SJCRH30 (cell line): Measurements from ENCODE around the gene POLL. TPM values are rescaled to one million over a fixed set of nuclear protein-coding genes. Genes with fewer than 3 reads are reported as not detected.

Experiments
- DNase-seq, 2 experiments: peaks; one replicate each; pipeline ENCODE4 v3.0.0-alpha.2; 2015 to 2020
- H3K27ac ChIP-seq: fragments of 250-450 bp; sonication (Bioruptor Pico); 2 replicates; pipeline ENCODE4 v1.5.1; 2020; ENCODE audit warnings: mild to moderate bottlenecking, moderate library complexity
- H3K27me3 ChIP-seq: fragments of 250-450 bp; sonication (Bioruptor Pico); 2 replicates; pipeline ENCODE4 v1.5.1; 2020; ENCODE audit warnings: mild to moderate bottlenecking, moderate library complexity
- H3K36me3 ChIP-seq: fragments of 250-450 bp; sonication (Bioruptor Pico); 2 replicates; pipeline ENCODE4 v1.5.1; 2020; ENCODE audit warnings: mild to moderate bottlenecking, moderate library complexity
- H3K4me1 ChIP-seq: fragments of 250-450 bp; sonication (Bioruptor Pico); 2 replicates; pipeline ENCODE4 v1.5.1; 2020; ENCODE audit warnings: mild to moderate bottlenecking, moderate library complexity
- H3K4me3 ChIP-seq: fragments of 250-450 bp; sonication (Bioruptor Pico); 2 replicates; pipeline ENCODE4 v1.5.1; 2020; ENCODE audit warnings: mild to moderate bottlenecking, moderate library complexity
- H3K9me3 ChIP-seq: fragments of 250-450 bp; sonication (Bioruptor Pico); replicated peaks from 2 replicates; pipeline ENCODE4 v1.5.1; 2020; ENCODE audit warnings: mild to moderate bottlenecking, moderate library complexity
- total RNA-seq: library from RNA; depleted of rRNA; stranded (reverse); fragments of >200 nt; shearing (Covaris generic); gene quantifications from 2 replicates; pipeline ENCODE4 v1.2.3, GENCODE V29; 2014

POLL gene
- total RNA-seq, 1 experiment from 2014 or later: 12.6 TPM

GRCh38 chr10:101563007-101563406 is 25.1 kb downstream of the POLL start:
- no peak overlapping the region for H3K27ac ChIP-seq
- H3K36me3 ChIP-seq: no peaks in the 10 kb centered on the region
- DNase-seq: no peak
- no peaks in the 10 kb centered on the region for H3K9me3 ChIP-seq
- no peaks in the 10 kb centered on the region for H3K27me3 ChIP-seq
- peaks cover 11% of the 10 kb centered on the region for H3K4me1 ChIP-seq
- H3K4me3 ChIP-seq: no peak overlapping the region

GRCh38 chr10:101562231-101562630 is 25.8 kb downstream of the POLL start:
- H3K36me3 ChIP-seq: no peaks in the 10 kb centered on the region
- no peak overlapping the region for H3K4me3 ChIP-seq
- H3K27me3 ChIP-seq: no peaks in the 10 kb centered on the region
- H3K9me3 ChIP-seq: no peaks in the 10 kb centered on the region
- no peak overlapping the region for H3K27ac ChIP-seq
- peaks cover 12% of the 10 kb centered on the region for H3K4me1 ChIP-seq
- no peak for DNase-seq

GRCh38 chr10:101561068-101561915 is 26.8 kb downstream of the POLL start:
- Histone ChIP-seq H3K27me3 (no peaks in the 10 kb centered on the region), H3K9me3 (no peaks in the 10 kb centered on the region), H3K4me3 (no peak overlapping the region), H3K36me3 (no peaks in the 10 kb centered on the region), H3K4me1 (peaks cover 8% of the 10 kb centered on the region), H3K27ac (no peak overlapping the region)
- no peak for DNase-seq

- no peaks in the 10 kb centered on the region for H3K9me3 ChIP-seq
- H3K4me3 ChIP-seq: no peak overlapping the region
- no peaks in the 10 kb centered on the region for H3K27me3 ChIP-seq
- H3K36me3 ChIP-seq: no peaks in the 10 kb centered on the region
- no peak overlapping the region for H3K27ac ChIP-seq
- H3K4me1 ChIP-seq: peaks cover 8% of the 10 kb centered on the region
- no peak for DNase-seq
Measured at GRCh38 chr10:101560298-101561067, 27.6 kb downstream of the POLL start.

GRCh38 chr10:101559596-101560297 is 28.3 kb downstream of the POLL start:
- Histone ChIP-seq H3K4me3 (no peak overlapping the region), H3K4me1 (peaks cover 8% of the 10 kb centered on the region), H3K27me3 (no peaks in the 10 kb centered on the region), H3K36me3 (no peaks in the 10 kb centered on the region), H3K9me3 (no peaks in the 10 kb centered on the region), H3K27ac (no peak overlapping the region)
- no peak for DNase-seq

- no peak for DNase-seq
- no peaks in the 10 kb centered on the region for H3K36me3 ChIP-seq
- no peak overlapping the region for H3K27ac ChIP-seq
- H3K9me3 ChIP-seq: no peaks in the 10 kb centered on the region
- no peaks in the 10 kb centered on the region for H3K27me3 ChIP-seq
- H3K4me1 ChIP-seq: peaks cover 8% of the 10 kb centered on the region
- H3K4me3 ChIP-seq: no peak overlapping the region
Measured at GRCh38 chr10:101558671-101559595, 29.1 kb downstream of the POLL start.

- Histone ChIP-seq H3K27ac (no peak overlapping the region), H3K36me3 (no peaks in the 10 kb centered on the region), H3K4me3 (no peak overlapping the region), H3K4me1 (peaks cover 8% of the 10 kb centered on the region), H3K27me3 (no peaks in the 10 kb centered on the region), H3K9me3 (no peaks in the 10 kb centered on the region)
- DNase-seq: peak; percentile 58 to 72
Measured at GRCh38 chr10:101558204-101558603, 29.9 kb downstream of the POLL start.

GRCh38 chr10:101557541-101557940 is 30.5 kb downstream of the POLL start:
- peaks cover 8% of the 10 kb centered on the region for H3K4me1 ChIP-seq
- H3K36me3 ChIP-seq: no peaks in the 10 kb centered on the region
- no peaks in the 10 kb centered on the region for H3K27me3 ChIP-seq
- no peak for DNase-seq
- no peaks in the 10 kb centered on the region for H3K9me3 ChIP-seq
- H3K4me3 ChIP-seq: no peak overlapping the region
- H3K27ac ChIP-seq: no peak overlapping the region

GRCh38 chr10:101552442-101552841 is 35.6 kb downstream of the POLL start:
- Histone ChIP-seq H3K4me1 (no peaks in the 10 kb centered on the region), H3K36me3 (peaks cover 7% of the 10 kb centered on the region; the same call in 1 of the 2 replicates), H3K9me3 (no peaks in the 10 kb centered on the region), H3K27ac (no peak overlapping the region), H3K27me3 (no peaks in the 10 kb centered on the region), H3K4me3 (no peak overlapping the region)
- peak in 1 of 2 experiments; percentile 49 for DNase-seq

GRCh38 chr10:101550965-101551364 is 37.1 kb downstream of the POLL start:
- no peaks in the 10 kb centered on the region for H3K9me3 ChIP-seq
- H3K4me1 ChIP-seq: no peaks in the 10 kb centered on the region
- no peaks in the 10 kb centered on the region for H3K27me3 ChIP-seq
- no peak overlapping the region for H3K4me3 ChIP-seq
- H3K27ac ChIP-seq: no peak overlapping the region
- no peak for DNase-seq
- peaks cover 7% of the 10 kb centered on the region; the same call in 1 of the 2 replicates for H3K36me3 ChIP-seq

- no peak for DNase-seq
- H3K27ac ChIP-seq: no peak overlapping the region
- H3K36me3 ChIP-seq: peaks cover 5% of the 10 kb centered on the region; the same call in 1 of the 2 replicates
- H3K9me3 ChIP-seq: no peaks in the 10 kb centered on the region
- H3K27me3 ChIP-seq: no peaks in the 10 kb centered on the region
- no peak overlapping the region for H3K4me3 ChIP-seq
- no peaks in the 10 kb centered on the region for H3K4me1 ChIP-seq
Measured at GRCh38 chr10:101545898-101546297, 42.2 kb downstream of the POLL start.

- Histone ChIP-seq H3K4me1 (peaks cover 14% of the 10 kb centered on the region), H3K4me3 (no peak overlapping the region), H3K27ac (peak overlapping the region; percentile 20), H3K9me3 (no peaks in the 10 kb centered on the region), H3K27me3 (no peaks in the 10 kb centered on the region), H3K36me3 (peaks cover 6% of the 10 kb centered on the region; the same call in 1 of the 2 replicates)
- peak; percentile 62 to 83 for DNase-seq
Measured at GRCh38 chr10:101538446-101538845, 49.6 kb downstream of the POLL start.

GRCh38 chr10:101536800-101537199 is 51.3 kb downstream of the POLL start:
- Histone ChIP-seq H3K9me3 (no peaks in the 10 kb centered on the region), H3K36me3 (peaks cover 6% of the 10 kb centered on the region; the same call in 1 of the 2 replicates)
- peak in 1 of 2 experiments; percentile 59 for DNase-seq

GRCh38 chr10:101535949-101536348 is 52.1 kb downstream of the POLL start:
- DNase-seq: no peak
- Histone ChIP-seq H3K36me3 (peaks cover 6% of the 10 kb centered on the region; the same call in 1 of the 2 replicates), H3K4me1 (peaks cover 14% of the 10 kb centered on the region), H3K4me3 (no peak overlapping the region), H3K9me3 (no peaks in the 10 kb centered on the region), H3K27ac (no peak overlapping the region), H3K27me3 (no peaks in the 10 kb centered on the region)

More at GRCh38 chr10:101536800-101537199, 51.3 kb downstream of the POLL start:
- Histone ChIP-seq H3K27ac (no peak overlapping the region), H3K4me3 (no peak overlapping the region), H3K27me3 (no peaks in the 10 kb centered on the region), H3K4me1 (peaks cover 14% of the 10 kb centered on the region)
